AG20443 (cell line): Measurements from ENCODE around the gene VIPR2.
"Not testable (repeated sequence)": the region's sequence is repeated elsewhere in the genome, so short reads cannot be mapped to it uniquely, and the experiment has no call there.

Source experiments
- DNase-seq: peaks from one replicate; pipeline ENCODE4 v3.0.0; 2012; ENCODE audit warnings: low spot score, mixed read lengths

VIPR2 gene

GRCh38 chr7:159104188-159104920, 40.3 kb downstream of the VIPR2 start:
- DNase-seq, result no peak

- no peak for DNase-seq
Observed at GRCh38 chr7:159103382-159104187, 41.1 kb downstream of the VIPR2 start.

GRCh38 chr7:159102681-159103381, 41.8 kb downstream of the VIPR2 start:
- no peak for DNase-seq

- not testable (repeated sequence) for DNase-seq
Observed at GRCh38 chr7:159101661-159102091, 43.0 kb downstream of the VIPR2 start.

- DNase-seq, result not testable (repeated sequence)
Observed at GRCh38 chr7:159101083-159101395, 43.6 kb downstream of the VIPR2 start.

GRCh38 chr7:159100281-159101082, 44.2 kb downstream of the VIPR2 start:
- not testable (repeated sequence) for DNase-seq

- no peak for DNase-seq
Observed at GRCh38 chr7:159099711-159100231, 44.9 kb downstream of the VIPR2 start.

GRCh38 chr7:159098811-159099655, 45.6 kb downstream of the VIPR2 start:
- peak; percentile 67 for DNase-seq

GRCh38 chr7:159098424-159098786, 46.3 kb downstream of the VIPR2 start:
- no peak for DNase-seq

- DNase-seq, result no peak
Observed at GRCh38 chr7:159097661-159098423, 46.8 kb downstream of the VIPR2 start.

GRCh38 chr7:159096736-159097581, 47.7 kb downstream of the VIPR2 start:
- DNase-seq, result no peak

GRCh38 chr7:159095979-159096411, 48.7 kb downstream of the VIPR2 start:
- no peak for DNase-seq

- DNase-seq, result no peak
Observed at GRCh38 chr7:159094919-159095915, 49.5 kb downstream of the VIPR2 start.

GRCh38 chr7:159094023-159094740, 50.5 kb downstream of the VIPR2 start:
- DNase-seq, result no peak

GRCh38 chr7:159093351-159093971, 51.2 kb downstream of the VIPR2 start:
- no peak for DNase-seq

- DNase-seq, result no peak
Observed at GRCh38 chr7:159092701-159093121, 52.0 kb downstream of the VIPR2 start.
